Measurements from ENCODE around the gene MECP2. TPM values are rescaled to one million over a fixed set of nuclear protein-coding genes. Genes with fewer than 3 reads are reported as not detected.

MECP2 gene
- polyA plus RNA-seq, 1 donor (not counting 4 experiments of a cell fraction or from before 2014, with no cell fraction given), result 9.9 TPM

GRCh38 chrX:154023276-154024000, 74.1 kb downstream of the MECP2 start:
- Histone ChIP-seq H3K9ac (ENCODE audit: control insufficient read depth, extremely low read depth, insufficient read depth, low read length) (no peak overlapping the region), H3K9me3 (ENCODE audit: control insufficient read depth, low read depth, low read length) (no peaks in the 10 kb centered on the region), H3K4me2 (ENCODE audit: control insufficient read depth, extremely low read depth, insufficient read depth, low read depth, low read length) (no peak overlapping the region), H3K27ac (ENCODE audit: control insufficient read depth, insufficient read depth, low read length) (no peak overlapping the region), H3K27me3 (ENCODE audit: control insufficient read depth, extremely low read depth, insufficient read depth, low read length) (no peaks in the 10 kb centered on the region), H3K4me3 (ENCODE audit: control insufficient read depth in 2 of 3, extremely low read depth in 1 of 3, insufficient read depth in 2 of 3, low read depth in 1 of 3, low read length in 3 of 3) (no peak overlapping the region), H3K36me3 (ENCODE audit: control insufficient read depth in 2 of 2, extremely low read depth in 1 of 2, insufficient read depth in 2 of 2, low read length in 2 of 2) (peaks cover 0 to 2% of the 10 kb centered on the region in 2 experiments), H3K79me2 (ENCODE audit: control insufficient read depth, insufficient read depth, low read length) (peaks cover 10% of the 10 kb centered on the region), H3K9me1 (ENCODE audit: control insufficient read depth, extremely low read depth, insufficient read depth, low read length) (no peaks in the 10 kb centered on the region), H4K20me1 (ENCODE audit: control insufficient read depth, extremely low read depth, insufficient read depth, low read length) (no peaks in the 10 kb centered on the region), H2AFZ (ENCODE audit: control insufficient read depth, low read length) (no peak overlapping the region), H3K4me1 (ENCODE audit: control insufficient read depth, extremely low read depth, insufficient read depth, low read length) (peaks cover 24% of the 10 kb centered on the region)
- DNase-seq (ENCODE audit: low read depth, low spot score) (no peak), FAIRE-seq (no peak)
- TF ChIP-seq EZH2 (IDR thresholded peaks at IDR 0.05; ENCODE audit: low read length), result no peak
- TF ChIP-seq, protein P1, sequence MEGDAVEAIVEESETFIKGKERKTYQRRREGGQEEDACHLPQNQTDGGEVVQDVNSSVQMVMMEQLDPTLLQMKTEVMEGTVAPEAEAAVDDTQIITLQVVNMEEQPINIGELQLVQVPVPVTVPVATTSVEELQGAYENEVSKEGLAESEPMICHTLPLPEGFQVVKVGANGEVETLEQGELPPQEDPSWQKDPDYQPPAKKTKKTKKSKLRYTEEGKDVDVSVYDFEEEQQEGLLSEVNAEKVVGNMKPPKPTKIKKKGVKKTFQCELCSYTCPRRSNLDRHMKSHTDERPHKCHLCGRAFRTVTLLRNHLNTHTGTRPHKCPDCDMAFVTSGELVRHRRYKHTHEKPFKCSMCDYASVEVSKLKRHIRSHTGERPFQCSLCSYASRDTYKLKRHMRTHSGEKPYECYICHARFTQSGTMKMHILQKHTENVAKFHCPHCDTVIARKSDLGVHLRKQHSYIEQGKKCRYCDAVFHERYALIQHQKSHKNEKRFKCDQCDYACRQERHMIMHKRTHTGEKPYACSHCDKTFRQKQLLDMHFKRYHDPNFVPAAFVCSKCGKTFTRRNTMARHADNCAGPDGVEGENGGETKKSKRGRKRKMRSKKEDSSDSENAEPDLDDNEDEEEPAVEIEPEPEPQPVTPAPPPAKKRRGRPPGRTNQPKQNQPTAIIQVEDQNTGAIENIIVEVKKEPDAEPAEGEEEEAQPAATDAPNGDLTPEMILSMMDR (optimal IDR thresholded peaks at IDR 0.05 in 1 of 3, IDR thresholded peaks at IDR 0.05 in 1 of 3, conservative IDR thresholded peaks at IDR 0.05 in 1 of 3; ENCODE audit: extremely low read depth in 1 of 3, insufficient read depth in 2 of 3, low read length in 3 of 3), result no peak
- dilution Hi-C loops (cut with MboI; ENCODE audit: extremely low pct_ligation_motif_present, low sequenced_read_pairs), result no loop called here

- Histone ChIP-seq H3K4me2 (ENCODE audit: control insufficient read depth, extremely low read depth, insufficient read depth, low read depth, low read length) (no peak overlapping the region), H4K20me1 (ENCODE audit: control insufficient read depth, extremely low read depth, insufficient read depth, low read length) (no peaks in the 10 kb centered on the region), H3K36me3 (ENCODE audit: control insufficient read depth in 2 of 2, extremely low read depth in 1 of 2, insufficient read depth in 2 of 2, low read length in 2 of 2) (peaks cover 0 to 2% of the 10 kb centered on the region in 2 experiments), H3K9me1 (ENCODE audit: control insufficient read depth, extremely low read depth, insufficient read depth, low read length) (no peaks in the 10 kb centered on the region), H3K27me3 (ENCODE audit: control insufficient read depth, extremely low read depth, insufficient read depth, low read length) (no peaks in the 10 kb centered on the region), H2AFZ (ENCODE audit: control insufficient read depth, low read length) (no peak overlapping the region), H3K79me2 (ENCODE audit: control insufficient read depth, insufficient read depth, low read length) (peaks cover 19% of the 10 kb centered on the region), H3K9ac (ENCODE audit: control insufficient read depth, extremely low read depth, insufficient read depth, low read length) (no peak overlapping the region), H3K4me3 (ENCODE audit: control insufficient read depth in 2 of 3, extremely low read depth in 1 of 3, insufficient read depth in 2 of 3, low read depth in 1 of 3, low read length in 3 of 3) (no peak overlapping the region), H3K4me1 (ENCODE audit: control insufficient read depth, extremely low read depth, insufficient read depth, low read length) (peaks cover 24% of the 10 kb centered on the region), H3K27ac (ENCODE audit: control insufficient read depth, insufficient read depth, low read length) (no peak overlapping the region), H3K9me3 (ENCODE audit: control insufficient read depth, low read depth, low read length) (no peaks in the 10 kb centered on the region)
- dilution Hi-C loops (cut with MboI; ENCODE audit: extremely low pct_ligation_motif_present, low sequenced_read_pairs), result no loop called here
- no peak for FAIRE-seq
- TF ChIP-seq EZH2 (IDR thresholded peaks at IDR 0.05; ENCODE audit: low read length), result no peak
- TF ChIP-seq, protein P1 (optimal IDR thresholded peaks at IDR 0.05 in 1 of 3, IDR thresholded peaks at IDR 0.05 in 1 of 3, conservative IDR thresholded peaks at IDR 0.05 in 1 of 3; ENCODE audit: extremely low read depth in 1 of 3, insufficient read depth in 2 of 3, low read length in 3 of 3), result no peak
- DNase-seq (ENCODE audit: low read depth, low spot score), result no peak
Observed at GRCh38 chrX:154022108-154022507, 75.4 kb downstream of the MECP2 start.

Data from keratinocyte (primary cell).